Immature natural killer cell (primary cell): ENCODE results near the gene FZD10. TPM values are rescaled to one million over a fixed set of nuclear protein-coding genes. Genes with fewer than 3 reads are reported as not detected.

ENCODE experiments used
- DNase-seq, 3 donors: peaks; one replicate each; pipeline ENCODE4 v3.0.0; 2022; ENCODE audit warnings: mixed read lengths in 1 of 3
- H3K27ac Mint-ChIP-seq, 6 donors: one replicate each; pipeline ENCODE4 v1.8.0; 2020; ENCODE audit warnings: mixed read lengths in 6 of 6, mild to moderate bottlenecking in 5 of 6, inconsistent platforms in 4 of 6, moderate library complexity in 3 of 6
- H3K27me3 Mint-ChIP-seq, 3 donors: one replicate each; pipeline ENCODE4 v1.8.0; 2020 to 2021; ENCODE audit warnings: low read depth in 3 of 3, mild to moderate bottlenecking in 3 of 3, mixed read lengths in 3 of 3, moderate library complexity in 3 of 3, inconsistent platforms in 1 of 3
- H3K36me3 Mint-ChIP-seq, 3 donors: one replicate each; pipeline ENCODE4 v1.8.0; 2020; ENCODE audit warnings: mixed read lengths in 3 of 3, inconsistent platforms in 2 of 3, mild to moderate bottlenecking in 2 of 3
- H3K4me1 Mint-ChIP-seq, 2 donors: one replicate each; pipeline ENCODE4 v1.8.0; 2020; ENCODE audit warnings: inconsistent platforms in 2 of 2, mild to moderate bottlenecking in 2 of 2, mixed read lengths in 2 of 2, moderate library complexity in 1 of 2
- H3K4me3 Mint-ChIP-seq, 5 donors: one replicate each; pipeline ENCODE4 v1.8.0; 2020; ENCODE audit warnings: mild to moderate bottlenecking in 5 of 5, mixed read lengths in 5 of 5, inconsistent platforms in 3 of 5, moderate library complexity in 3 of 5
- H3K9me3 Mint-ChIP-seq, 6 donors: one replicate each; pipeline ENCODE4 v1.8.0; 2020; ENCODE audit warnings: mild to moderate bottlenecking in 6 of 6, mixed read lengths in 6 of 6, inconsistent platforms in 4 of 6, moderate library complexity in 3 of 6
- polyA plus RNA-seq, 3 donors: library from polyadenylated mRNA; unstranded; fragments of 300-500 nt; fragmentation: Illumina TruSeq; gene quantifications; one replicate each; pipeline ENCODE4 v1.2.3, GENCODE V29; 2021

Gene FZD10
- polyA plus RNA-seq, 3 donors from 2014 or later = not detected

DNA sequence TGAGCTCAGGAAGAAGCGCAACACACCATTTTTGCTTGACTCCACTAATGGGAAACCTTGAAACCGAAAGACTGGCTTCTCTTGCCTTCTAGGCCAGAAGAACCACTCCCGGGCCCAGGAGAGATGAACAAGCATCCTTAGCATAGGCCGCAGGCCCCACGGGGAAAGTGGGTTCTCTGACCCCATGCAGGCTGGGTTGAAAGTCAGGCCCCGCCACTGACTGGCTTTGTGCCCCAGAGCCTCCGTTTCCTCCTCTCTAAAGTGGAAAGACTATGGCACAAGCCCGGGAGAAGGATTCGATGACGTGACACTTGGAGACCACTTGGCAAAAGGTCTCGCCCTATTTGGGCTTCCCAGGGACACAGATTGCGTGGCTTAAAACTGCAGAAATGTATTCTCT, 9.9 kb upstream of the FZD10 start:
- no peaks in the 10 kb centered on the region for H3K36me3 Mint-ChIP-seq
- H3K4me3 Mint-ChIP-seq = no peak overlapping the region

DNA sequence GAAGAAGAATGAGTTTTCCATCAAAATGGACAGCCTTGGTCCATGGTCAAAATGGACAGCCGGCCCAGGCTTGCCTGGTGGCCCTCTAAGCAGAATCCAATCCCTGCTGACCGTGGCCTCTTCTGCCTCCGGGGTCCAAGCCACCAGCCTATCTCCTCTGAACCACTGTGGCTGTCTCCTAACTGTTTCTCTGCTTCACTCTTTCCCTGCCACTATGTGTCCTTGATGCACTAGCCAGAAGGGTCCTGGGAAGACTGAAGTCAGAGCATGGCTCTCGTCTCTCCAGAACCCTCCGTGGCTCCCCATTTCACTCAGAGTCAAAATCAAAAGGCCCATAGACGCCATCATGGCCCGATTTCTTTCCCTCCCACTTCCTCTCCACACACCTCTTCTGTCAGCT, 8.5 kb upstream of the FZD10 start:
- Mint-ChIP-seq H3K9me3 (peaks cover 0 to 3% (median 0%) of the 10 kb centered on the region in 6 donors), H3K27me3 (peaks cover 3 to 7% (median 5%) of the 10 kb centered on the region in 3 donors), H3K4me3 (no peak overlapping the region), H3K36me3 (no peaks in the 10 kb centered on the region), H3K27ac (no peak overlapping the region), H3K4me1 (no peaks in the 10 kb centered on the region)
- no peak for DNase-seq

More for the DNA sequence above, 9.9 kb upstream of the FZD10 start:
- Mint-ChIP-seq H3K27ac (no peak overlapping the region), H3K27me3 (peaks cover 3 to 5% (median 3%) of the 10 kb centered on the region in 3 donors), H3K9me3 (no peaks in the 10 kb centered on the region), H3K4me1 (no peaks in the 10 kb centered on the region)
- DNase-seq = no peak

DNA sequence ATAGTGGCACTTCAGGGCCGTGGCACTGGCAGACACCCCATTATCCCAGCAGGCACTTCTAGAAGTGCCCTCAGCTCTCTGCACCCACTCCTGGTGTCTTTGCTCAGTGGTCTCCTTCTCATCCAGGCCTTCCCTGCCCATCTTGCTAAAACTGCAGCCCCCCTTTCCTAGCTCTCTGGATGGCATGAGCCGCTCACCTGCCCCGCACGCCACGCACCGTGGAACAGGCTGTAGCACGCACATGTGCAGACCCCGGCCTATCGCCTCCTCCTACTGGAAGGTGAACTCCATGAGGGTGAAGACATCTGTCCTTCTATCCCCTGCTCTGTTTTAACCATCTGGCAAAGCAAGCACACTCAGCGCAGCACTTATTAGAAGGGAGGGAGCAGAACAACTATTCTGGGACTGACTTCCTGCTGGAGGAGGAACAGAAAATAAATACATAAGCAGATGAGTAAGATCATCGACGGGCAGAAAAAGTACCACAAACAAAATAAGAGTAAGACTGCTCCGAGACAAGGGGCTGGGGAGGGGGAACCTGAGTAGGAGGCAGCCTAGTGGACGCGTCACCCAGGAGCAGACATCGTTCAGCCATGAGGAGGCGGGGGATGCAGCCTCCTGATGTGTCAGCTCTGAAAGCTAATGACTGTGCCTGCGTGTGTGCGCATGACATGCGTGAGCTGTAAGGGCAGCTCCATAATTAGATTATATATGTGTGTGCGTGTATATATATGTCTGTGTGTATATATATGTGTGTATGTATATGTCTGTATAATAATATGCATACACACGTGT, 7.8 kb upstream of the FZD10 start:
- H3K27ac Mint-ChIP-seq = no peak overlapping the region
- H3K4me3 Mint-ChIP-seq = no peak overlapping the region
- peaks cover 3 to 7% (median 5%) of the 10 kb centered on the region in 3 donors for H3K27me3 Mint-ChIP-seq
- no peak for DNase-seq
- peaks cover 0 to 3% (median 0%) of the 10 kb centered on the region in 6 donors for H3K9me3 Mint-ChIP-seq
- no peaks in the 10 kb centered on the region for H3K4me1 Mint-ChIP-seq
- no peaks in the 10 kb centered on the region for H3K36me3 Mint-ChIP-seq

DNA sequence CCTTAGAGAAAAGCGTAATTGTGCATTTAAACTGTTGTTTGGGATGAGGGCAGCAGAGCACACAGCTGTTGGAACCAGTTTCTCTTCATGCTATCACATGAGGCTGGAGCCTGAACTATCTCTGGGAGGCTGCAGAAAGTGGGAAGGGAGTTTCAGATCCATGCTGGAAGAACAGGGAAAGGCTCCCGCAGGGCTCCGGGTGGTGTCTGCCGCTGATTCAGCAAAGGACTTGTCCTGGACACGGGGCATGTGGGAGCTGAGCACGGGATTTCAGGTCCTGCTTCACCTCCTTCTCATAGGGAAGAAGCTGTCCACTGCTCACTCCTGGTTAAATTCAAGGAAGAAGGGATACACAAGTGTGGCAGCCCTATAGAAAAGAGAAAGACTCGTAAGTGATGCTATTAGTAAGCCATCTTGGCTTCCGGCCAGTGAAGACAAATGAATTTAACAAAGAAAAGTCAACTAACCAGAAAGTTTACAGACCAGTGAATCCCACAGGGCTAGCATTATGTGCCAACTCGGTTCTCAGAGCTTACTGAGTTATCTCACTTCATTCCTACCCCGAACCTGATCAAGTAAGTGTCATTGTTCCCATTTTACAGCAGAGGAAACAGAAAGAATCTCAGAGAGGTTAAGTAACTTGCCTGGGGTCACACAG, 6.7 kb upstream of the FZD10 start:
- no peak overlapping the region for H3K27ac Mint-ChIP-seq
- no peaks in the 10 kb centered on the region for H3K36me3 Mint-ChIP-seq
- H3K4me3 Mint-ChIP-seq = no peak overlapping the region
- H3K4me1 Mint-ChIP-seq = no peaks in the 10 kb centered on the region
- peaks cover 0 to 3% (median 0%) of the 10 kb centered on the region in 6 donors for H3K9me3 Mint-ChIP-seq
- DNase-seq = no peak
- H3K27me3 Mint-ChIP-seq = peaks cover 3 to 7% (median 5%) of the 10 kb centered on the region in 3 donors

DNA sequence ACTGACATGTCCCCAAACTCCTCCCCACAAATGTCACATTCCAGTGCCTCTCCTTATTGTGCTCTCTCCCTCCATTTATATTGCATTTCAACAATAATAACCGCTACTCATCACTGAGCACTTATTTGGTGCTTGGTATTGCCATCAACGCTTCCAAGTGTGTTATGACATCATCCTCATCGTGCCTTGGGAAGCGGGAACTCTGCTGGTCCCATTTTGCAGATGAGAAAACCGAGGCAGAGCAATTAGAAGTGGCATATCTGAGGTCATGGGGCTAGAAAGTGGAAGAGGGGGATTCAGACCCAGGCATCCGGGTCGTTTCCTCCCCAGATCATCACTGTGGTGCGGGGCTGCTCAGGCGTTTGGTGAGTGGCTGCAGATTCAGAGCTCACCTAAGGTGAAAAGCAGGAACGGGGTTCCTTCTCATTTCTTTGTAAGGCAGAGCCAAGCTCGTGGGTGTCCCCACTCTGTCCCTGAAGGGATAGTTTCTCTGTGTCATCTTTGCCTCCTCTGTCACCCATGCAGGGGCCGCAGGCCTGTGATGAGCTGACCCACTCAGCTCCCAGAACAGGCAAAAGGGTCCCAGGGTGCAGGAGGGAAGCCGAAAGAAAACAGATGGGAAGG, 5.5 kb upstream of the FZD10 start:
- H3K4me1 Mint-ChIP-seq = no peaks in the 10 kb centered on the region

DNA sequence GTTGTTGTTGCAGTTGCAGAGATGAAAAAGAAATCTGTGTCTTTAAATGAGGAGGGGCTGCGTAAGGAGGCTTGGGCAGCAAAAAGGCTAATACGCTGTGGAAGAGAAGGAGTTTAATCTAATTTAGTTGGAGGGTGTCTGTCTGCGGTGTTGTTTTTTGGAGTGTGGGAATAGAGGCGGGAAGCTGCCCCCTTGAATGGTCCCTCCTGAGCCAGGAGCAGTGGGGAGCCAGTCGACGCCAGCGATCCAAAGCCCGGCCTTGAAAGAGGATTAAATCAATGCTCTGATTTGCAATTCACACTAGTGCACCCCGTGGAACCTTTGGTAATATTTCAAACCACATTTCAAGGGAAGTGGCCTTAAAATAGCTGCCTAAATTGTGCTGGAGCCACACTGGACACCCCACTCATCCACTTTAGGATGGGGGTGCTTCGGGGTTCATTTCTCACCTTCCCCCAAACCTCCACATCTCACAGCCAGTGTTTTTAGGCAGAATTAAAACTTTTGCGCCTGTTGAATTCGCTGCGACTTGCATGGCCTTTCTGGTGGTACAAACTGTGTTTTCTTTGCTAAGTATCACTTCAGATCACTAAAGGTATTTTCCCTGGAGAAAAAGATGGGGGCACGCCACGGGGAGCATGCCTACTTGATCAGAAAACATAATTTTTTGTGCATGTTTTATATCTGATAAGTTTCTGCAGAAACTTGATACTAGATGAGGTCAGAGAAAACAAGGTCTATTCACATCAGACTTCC, 4.1 kb upstream of the FZD10 start:
- no peak overlapping the region for H3K27ac Mint-ChIP-seq
- no peak for DNase-seq
- H3K4me1 Mint-ChIP-seq = no peaks in the 10 kb centered on the region
- peaks cover 3 to 7% (median 5%) of the 10 kb centered on the region in 3 donors for H3K27me3 Mint-ChIP-seq
- H3K4me3 Mint-ChIP-seq = no peak overlapping the region
- H3K9me3 Mint-ChIP-seq = peaks cover 0 to 3% (median 0%) of the 10 kb centered on the region in 6 donors
- H3K36me3 Mint-ChIP-seq = no peaks in the 10 kb centered on the region

More for the DNA sequence above, 5.5 kb upstream of the FZD10 start:
- Mint-ChIP-seq H3K27me3 (peaks cover 3 to 7% (median 5%) of the 10 kb centered on the region in 3 donors), H3K9me3 (peaks cover 0 to 3% (median 0%) of the 10 kb centered on the region in 6 donors), H3K36me3 (no peaks in the 10 kb centered on the region), H3K4me3 (no peak overlapping the region), H3K27ac (no peak overlapping the region)
- DNase-seq = no peak

DNA sequence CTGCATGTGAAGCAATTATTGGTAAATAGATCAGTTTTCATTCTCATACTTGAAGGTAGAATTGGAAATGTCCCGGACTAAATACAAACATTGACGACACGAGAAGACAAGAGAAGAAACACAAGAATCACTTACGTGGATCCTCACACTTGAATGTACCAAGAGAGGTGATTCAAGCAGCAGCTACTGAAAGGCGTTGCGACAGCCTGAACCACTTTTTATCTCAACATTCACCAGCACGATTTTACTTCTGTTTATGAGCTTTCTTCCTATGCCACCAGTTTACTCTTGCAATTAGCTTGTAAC, 3.6 kb upstream of the FZD10 start:
- Mint-ChIP-seq H3K27ac (no peak overlapping the region), H3K27me3 (peaks cover 4 to 9% (median 6%) of the 10 kb centered on the region in 3 donors), H3K9me3 (peaks cover 0 to 3% (median 0%) of the 10 kb centered on the region in 6 donors), H3K4me3 (no peak overlapping the region), H3K36me3 (no peaks in the 10 kb centered on the region), H3K4me1 (no peaks in the 10 kb centered on the region)
- no peak for DNase-seq

DNA sequence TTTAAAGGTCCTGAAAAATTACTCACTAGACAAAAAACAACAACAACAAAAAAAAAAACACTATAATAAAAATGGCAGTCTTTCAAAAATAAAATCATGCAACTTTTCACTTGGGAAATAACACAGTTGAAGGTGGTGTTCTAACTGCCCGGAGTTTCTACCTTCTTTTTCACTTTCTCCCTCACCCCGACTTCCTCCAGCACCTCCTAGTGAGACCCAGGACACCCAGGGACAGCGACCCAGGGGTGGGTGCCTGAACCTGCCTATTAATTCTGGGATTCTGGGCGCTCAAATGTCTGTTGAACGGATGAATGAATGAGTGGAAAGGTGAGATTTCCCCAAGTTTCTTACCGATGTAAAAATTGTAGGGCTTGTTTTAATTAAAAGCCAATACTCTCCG, 2.0 kb upstream of the FZD10 start:
- no peak for DNase-seq
- Mint-ChIP-seq H3K9me3 (peaks cover 0 to 3% (median 0%) of the 10 kb centered on the region in 6 donors), H3K4me3 (no peak overlapping the region), H3K27me3 (peaks cover 4 to 7% (median 6%) of the 10 kb centered on the region in 3 donors), H3K36me3 (no peaks in the 10 kb centered on the region), H3K27ac (no peak overlapping the region), H3K4me1 (no peaks in the 10 kb centered on the region)

DNA sequence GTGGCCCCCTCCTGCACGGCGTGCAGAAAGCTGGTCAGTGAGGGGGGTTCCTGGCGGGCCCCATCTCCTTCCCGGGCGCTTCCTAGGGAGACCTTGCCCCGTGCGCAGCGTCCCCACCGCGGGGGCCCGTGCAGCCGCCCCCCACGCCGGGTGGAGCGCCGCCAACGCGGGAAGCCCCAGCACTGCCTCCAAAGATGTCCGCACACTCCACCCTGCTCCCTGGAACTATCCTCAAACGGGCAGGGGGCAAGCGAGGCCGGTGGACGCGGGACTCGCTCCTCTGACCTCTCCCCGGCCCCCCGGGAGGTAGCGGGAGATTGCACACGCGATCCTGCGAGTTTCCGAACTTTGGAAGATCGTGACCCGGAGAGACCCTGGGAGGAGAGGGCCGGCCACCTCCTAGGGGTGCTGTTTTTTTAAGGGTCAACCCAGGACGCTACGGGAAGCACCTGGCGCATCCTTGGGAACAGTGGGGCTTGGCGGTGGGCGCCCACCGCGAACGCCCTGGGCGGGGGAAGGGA, 1.5 kb upstream of the FZD10 start:
- Mint-ChIP-seq H3K9me3 (peaks cover 0 to 3% (median 0%) of the 10 kb centered on the region in 6 donors), H3K4me1 (no peaks in the 10 kb centered on the region), H3K4me3 (no peak overlapping the region), H3K36me3 (no peaks in the 10 kb centered on the region), H3K27me3 (peaks cover 4 to 7% (median 6%) of the 10 kb centered on the region in 3 donors), H3K27ac (no peak overlapping the region)
- no peak for DNase-seq

DNA sequence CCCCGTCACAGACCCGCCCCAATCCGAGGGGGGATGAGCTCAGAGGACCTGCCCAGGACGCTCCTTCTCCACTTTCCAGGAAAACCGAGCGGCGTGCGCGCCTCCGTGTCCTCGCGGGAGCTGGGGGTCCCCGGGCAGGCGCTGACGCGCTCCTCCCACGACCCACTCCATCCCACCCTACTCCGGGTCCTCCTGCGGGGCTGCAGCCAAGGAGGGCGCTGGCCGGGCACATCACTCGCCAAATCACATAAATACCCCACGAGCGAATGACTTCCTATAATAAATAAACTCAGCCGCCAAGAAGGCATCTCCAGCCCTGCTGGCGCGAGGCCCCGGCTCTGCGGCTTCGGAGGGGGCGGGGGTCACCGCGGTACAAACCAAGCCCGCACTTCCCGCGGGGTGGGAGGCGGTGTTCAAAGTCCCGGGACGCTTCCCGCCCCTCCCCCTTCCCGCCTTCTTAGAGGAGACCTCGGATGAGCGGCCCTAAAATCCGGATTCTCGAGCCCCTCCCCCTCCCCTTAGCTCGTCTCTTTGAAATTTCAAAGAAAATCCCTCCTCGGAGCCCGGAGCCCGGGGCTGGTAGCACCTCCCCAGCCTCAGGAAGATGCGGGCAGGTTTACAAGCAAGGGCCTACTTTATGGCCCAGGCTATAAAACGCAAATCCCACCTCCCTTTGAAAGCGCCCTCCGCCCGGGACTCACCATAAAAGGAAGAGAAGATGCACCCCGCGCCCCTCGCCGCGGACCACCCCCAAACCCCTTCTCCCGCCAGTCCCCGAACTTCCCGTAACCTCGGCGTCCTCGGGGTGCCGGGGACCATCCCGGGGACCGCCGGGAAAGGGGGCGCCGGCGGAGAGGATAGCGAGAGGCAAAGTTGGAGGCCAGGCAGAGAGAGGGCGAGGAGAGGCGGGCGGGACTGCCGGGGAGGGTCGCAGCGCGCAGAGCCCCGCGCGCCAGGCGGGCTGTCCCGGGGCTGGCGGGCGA, 712 bp upstream of the FZD10 start:
- no peak overlapping the region for H3K27ac Mint-ChIP-seq
- H3K4me3 Mint-ChIP-seq = no peak overlapping the region
- DNase-seq = no peak
- peaks cover 4 to 7% (median 6%) of the 10 kb centered on the region in 3 donors for H3K27me3 Mint-ChIP-seq
- H3K36me3 Mint-ChIP-seq = no peaks in the 10 kb centered on the region
- peaks cover 0 to 3% (median 0%) of the 10 kb centered on the region in 6 donors for H3K9me3 Mint-ChIP-seq
- H3K4me1 Mint-ChIP-seq = no peaks in the 10 kb centered on the region

DNA sequence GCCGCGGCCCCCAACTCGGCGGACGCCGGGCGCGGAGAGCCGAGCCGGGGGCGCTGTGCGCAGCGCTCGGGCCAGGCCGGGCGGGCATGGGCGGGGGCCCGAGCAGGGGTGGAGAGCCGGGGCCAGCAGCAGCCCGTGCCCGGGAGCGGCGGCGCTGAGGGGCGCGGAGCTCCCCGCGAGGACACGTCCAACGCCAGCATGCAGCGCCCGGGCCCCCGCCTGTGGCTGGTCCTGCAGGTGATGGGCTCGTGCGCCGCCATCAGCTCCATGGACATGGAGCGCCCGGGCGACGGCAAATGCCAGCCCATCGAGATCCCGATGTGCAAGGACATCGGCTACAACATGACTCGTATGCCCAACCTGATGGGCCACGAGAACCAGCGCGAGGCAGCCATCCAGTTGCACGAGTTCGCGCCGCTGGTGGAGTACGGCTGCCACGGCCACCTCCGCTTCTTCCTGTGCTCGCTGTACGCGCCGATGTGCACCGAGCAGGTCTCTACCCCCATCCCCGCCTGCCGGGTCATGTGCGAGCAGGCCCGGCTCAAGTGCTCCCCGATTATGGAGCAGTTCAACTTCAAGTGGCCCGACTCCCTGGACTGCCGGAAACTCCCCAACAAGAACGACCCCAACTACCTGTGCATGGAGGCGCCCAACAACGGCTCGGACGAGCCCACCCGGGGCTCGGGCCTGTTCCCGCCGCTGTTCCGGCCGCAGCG, 639 bp downstream of the FZD10 start:
- H3K4me1 Mint-ChIP-seq = no peaks in the 10 kb centered on the region
- H3K36me3 Mint-ChIP-seq = no peaks in the 10 kb centered on the region
- DNase-seq = no peak
- H3K27ac Mint-ChIP-seq = no peak overlapping the region
- H3K27me3 Mint-ChIP-seq = peaks cover 4 to 6% (median 5%) of the 10 kb centered on the region in 3 donors
- H3K9me3 Mint-ChIP-seq = peaks cover 0 to 1% (median 0%) of the 10 kb centered on the region in 6 donors
- H3K4me3 Mint-ChIP-seq = no peak overlapping the region
